ENCODE results near the gene BARHL1.

- no peak for TF ChIP-seq CTCF (IDR thresholded peaks at IDR 0.05)
- TF ChIP-seq ZFX (IDR thresholded peaks at IDR 0.05; ENCODE audit: borderline replicate concordance): no peak
Measured at GRCh38 chr9:132556235-132556634, 26.2 kb upstream of the BARHL1 start.
